SHP77 treated with DMSO at 0.1 percent for 48 hours (cell line): ENCODE measurements around the gene DGKB.

Experiments
- DNase-seq: peaks from one replicate; lab custom pipeline; 2025; lab: John Stamatoyannopoulos, UW

DGKB gene

GRCh38 chr7:14457568-14458453 is 444.7 kb downstream of the DGKB start:
- DNase-seq: peak; percentile 68

- DNase-seq: no peak
These were observed 453.3 kb downstream of the DGKB start for GRCh38 chr7:14449291-14449690.

- DNase-seq: no peak
These were observed 455.7 kb downstream of the DGKB start for GRCh38 chr7:14446829-14447228.

- no peak for DNase-seq
These were observed 456.3 kb downstream of the DGKB start for GRCh38 chr7:14446219-14446618.

GRCh38 chr7:14438366-14438765 is 464.2 kb downstream of the DGKB start:
- DNase-seq: no peak

GRCh38 chr7:14436878-14437277 is 465.7 kb downstream of the DGKB start:
- DNase-seq: no peak

GRCh38 chr7:14432924-14433323 is 469.6 kb downstream of the DGKB start:
- DNase-seq: no peak

GRCh38 chr7:14430926-14431325 is 471.6 kb downstream of the DGKB start:
- DNase-seq: no peak

- DNase-seq: no peak
These were observed 477.0 kb downstream of the DGKB start for GRCh38 chr7:14425559-14425958.

- DNase-seq: no peak
These were observed 477.9 kb downstream of the DGKB start for GRCh38 chr7:14424675-14425074.

GRCh38 chr7:14420768-14421167 is 481.8 kb downstream of the DGKB start:
- DNase-seq: no peak

GRCh38 chr7:14419531-14419930 is 483.0 kb downstream of the DGKB start:
- DNase-seq: no peak

- DNase-seq: no peak
These were observed 483.9 kb downstream of the DGKB start for GRCh38 chr7:14418633-14419032.

GRCh38 chr7:14414274-14414986 is 488.1 kb downstream of the DGKB start:
- DNase-seq: no peak

- no peak for DNase-seq
These were observed 495.1 kb downstream of the DGKB start for GRCh38 chr7:14407246-14408015.

GRCh38 chr7:14403587-14403986 is 499.0 kb downstream of the DGKB start:
- DNase-seq: no peak

GRCh38 chr7:14400271-14400670 is 502.3 kb downstream of the DGKB start:
- no peak for DNase-seq

GRCh38 chr7:14398526-14398925 is 504.0 kb downstream of the DGKB start:
- no peak for DNase-seq

GRCh38 chr7:14395860-14396259 is 506.7 kb downstream of the DGKB start:
- DNase-seq: no peak

- DNase-seq: no peak
These were observed 507.8 kb downstream of the DGKB start for GRCh38 chr7:14394786-14395185.

- no peak for DNase-seq
These were observed 513.0 kb downstream of the DGKB start for GRCh38 chr7:14389595-14389994.

- no peak for DNase-seq
These were observed 513.4 kb downstream of the DGKB start for GRCh38 chr7:14389181-14389591.

- no peak for DNase-seq
These were observed 517.5 kb downstream of the DGKB start for GRCh38 chr7:14385074-14385473.
